Bronchial epithelial cell (primary cell): ENCODE measurements around the gene ADRB2. TPM values are rescaled to one million over a fixed set of nuclear protein-coding genes. Genes with fewer than 3 reads are reported as not detected.

Source experiments
- DNase-seq: peaks from one replicate; pipeline ENCODE4 v3.0.0-alpha.2; 2010; ENCODE audit warnings: low read depth
- FAIRE-seq: peaks from 2 replicates; lab custom pipeline; 2011; peaks lifted over from hg19 to GRCh38; lab: Jason Lieb, UNC
- H3K27me3 ChIP-seq: 2 replicates; pipeline ENCODE4 v1.5.1; 2011; ENCODE audit warnings: low read length; ENCODE audit not compliant: control insufficient read depth, insufficient read depth
- H3K36me3 ChIP-seq: 2 replicates; pipeline ENCODE4 v1.5.1; 2011; ENCODE audit warnings: low read length; ENCODE audit not compliant: control insufficient read depth, insufficient read depth
- H3K4me3 ChIP-seq: 2 replicates; pipeline ENCODE4 v1.5.1; 2011; ENCODE audit warnings: mild to moderate bottlenecking, low read depth, low read length, control low read depth
- CTCF ChIP-seq: IDR thresholded peaks from 2 replicates; pipeline ENCODE4 v1.5.1; 2011; ENCODE audit warnings: mild to moderate bottlenecking, moderate library complexity, low read length, control low read depth, inconsistent platforms; ENCODE audit not compliant: insufficient read depth, severe bottlenecking
- total RNA-seq: library from RNA; depleted of rRNA; stranded (reverse); fragments of >200 nt; gene quantifications from 2 replicates; pipeline ENCODE4 v1.2.1, GENCODE V29; 2014

Gene ADRB2
- total RNA-seq, 1 donor from 2014 or later: 18.7 TPM

GRCh38 chr5:148792744-148793143 is 33.7 kb upstream of the ADRB2 start:
- H3K27me3 ChIP-seq: no peaks in the 10 kb centered on the region

GRCh38 chr5:148793261-148793660 is 33.1 kb upstream of the ADRB2 start:
- DNase-seq: no peak
- H3K4me3 ChIP-seq: no peak overlapping the region
- no peaks in the 10 kb centered on the region for H3K36me3 ChIP-seq
- H3K27me3 ChIP-seq: no peaks in the 10 kb centered on the region
- no peak for TF ChIP-seq CTCF
- FAIRE-seq: no peak

More at GRCh38 chr5:148792744-148793143, 33.7 kb upstream of the ADRB2 start:
- FAIRE-seq (peak; percentile 40), DNase-seq (no peak)
- H3K36me3 ChIP-seq: no peaks in the 10 kb centered on the region
- no peak for TF ChIP-seq CTCF
- H3K4me3 ChIP-seq: no peak overlapping the region

GRCh38 chr5:148794275-148794674 is 32.1 kb upstream of the ADRB2 start:
- FAIRE-seq: no peak
- no peak for TF ChIP-seq CTCF

GRCh38 chr5:148794729-148795561 is 31.5 kb upstream of the ADRB2 start:
- no peak for FAIRE-seq
- Histone ChIP-seq H3K27me3 (no peaks in the 10 kb centered on the region), H3K36me3 (no peaks in the 10 kb centered on the region), H3K4me3 (no peak overlapping the region)
- no peak for TF ChIP-seq CTCF
- peak; percentile 87 for DNase-seq

More at GRCh38 chr5:148794275-148794674, 32.1 kb upstream of the ADRB2 start:
- DNase-seq: no peak
- H3K27me3 ChIP-seq: no peaks in the 10 kb centered on the region
- no peak overlapping the region for H3K4me3 ChIP-seq
- H3K36me3 ChIP-seq: no peaks in the 10 kb centered on the region

- DNase-seq: peak; percentile 77
- Histone ChIP-seq H3K27me3 (no peaks in the 10 kb centered on the region), H3K36me3 (no peaks in the 10 kb centered on the region), H3K4me3 (no peak overlapping the region)
- no peak for TF ChIP-seq CTCF
- no peak for FAIRE-seq
These were observed 29.5 kb upstream of the ADRB2 start for GRCh38 chr5:148796936-148797335.
